GM21529 (cell line): ENCODE results near the gene ZRSR2.
"Not testable (repeated sequence)": the region's sequence is repeated elsewhere in the genome, so short reads cannot be mapped to it uniquely, and the experiment has no call there.

ENCODE experiments used
- ATAC-seq: cut with Tn5 transposase; IDR thresholded peaks from one replicate; pipeline ENCODE4 v1.9.1; 2021; ENCODE audit not compliant: unreplicated experiment

The ZRSR2 gene

GRCh38 chrX:15790769-15791290 lies 546 bp downstream of the ZRSR2 start:
- peak; percentile 28 for ATAC-seq

GRCh38 chrX:15797707-15798106 lies 7.4 kb downstream of the ZRSR2 start:
- no peak for ATAC-seq

GRCh38 chrX:15804563-15804962 lies 14.3 kb downstream of the ZRSR2 start:
- no peak for ATAC-seq

GRCh38 chrX:15808254-15808653 lies 18.0 kb downstream of the ZRSR2 start:
- no peak for ATAC-seq

GRCh38 chrX:15812192-15812938 lies 22.1 kb downstream of the ZRSR2 start:
- ATAC-seq: no peak

- ATAC-seq: no peak
Measured at GRCh38 chrX:15813416-15813815, 23.1 kb downstream of the ZRSR2 start.

- ATAC-seq: no peak
Measured at GRCh38 chrX:15814771-15815365, 24.6 kb downstream of the ZRSR2 start.

GRCh38 chrX:15815779-15816437 lies 25.6 kb downstream of the ZRSR2 start:
- ATAC-seq: peak; percentile 96

GRCh38 chrX:15816438-15816809 lies 26.1 kb downstream of the ZRSR2 start:
- ATAC-seq: no peak

GRCh38 chrX:15816886-15817285 lies 26.6 kb downstream of the ZRSR2 start:
- no peak for ATAC-seq

- no peak for ATAC-seq
Measured at GRCh38 chrX:15820106-15821073, 30.1 kb downstream of the ZRSR2 start.

- no peak for ATAC-seq
Measured at GRCh38 chrX:15822922-15823321, 32.6 kb downstream of the ZRSR2 start.

- no peak for ATAC-seq
Measured at GRCh38 chrX:15825936-15826335, 35.7 kb downstream of the ZRSR2 start.

GRCh38 chrX:15829217-15829616 lies 38.9 kb downstream of the ZRSR2 start:
- no peak for ATAC-seq

GRCh38 chrX:15831347-15831746 lies 41.1 kb downstream of the ZRSR2 start:
- ATAC-seq: not testable (repeated sequence)

GRCh38 chrX:15834053-15834452 lies 43.8 kb downstream of the ZRSR2 start:
- no peak for ATAC-seq

GRCh38 chrX:15834827-15835595 lies 44.7 kb downstream of the ZRSR2 start:
- no peak for ATAC-seq

- no peak for ATAC-seq
Measured at GRCh38 chrX:15838017-15838416, 47.7 kb downstream of the ZRSR2 start.

- no peak for ATAC-seq
Measured at GRCh38 chrX:15841853-15842516, 51.7 kb downstream of the ZRSR2 start.

- no peak for ATAC-seq
Measured at GRCh38 chrX:15843960-15844359, 53.7 kb downstream of the ZRSR2 start.
